ENCODE results near the gene ZNF483.
A peak's percentile ranks its signal among the peaks of the same experiment; 100 is the strongest.
"Not testable (repeated sequence)": the region's sequence is repeated elsewhere in the genome, so short reads cannot be mapped to it uniquely, and the experiment has no call there.

ZNF483 gene

DNA sequence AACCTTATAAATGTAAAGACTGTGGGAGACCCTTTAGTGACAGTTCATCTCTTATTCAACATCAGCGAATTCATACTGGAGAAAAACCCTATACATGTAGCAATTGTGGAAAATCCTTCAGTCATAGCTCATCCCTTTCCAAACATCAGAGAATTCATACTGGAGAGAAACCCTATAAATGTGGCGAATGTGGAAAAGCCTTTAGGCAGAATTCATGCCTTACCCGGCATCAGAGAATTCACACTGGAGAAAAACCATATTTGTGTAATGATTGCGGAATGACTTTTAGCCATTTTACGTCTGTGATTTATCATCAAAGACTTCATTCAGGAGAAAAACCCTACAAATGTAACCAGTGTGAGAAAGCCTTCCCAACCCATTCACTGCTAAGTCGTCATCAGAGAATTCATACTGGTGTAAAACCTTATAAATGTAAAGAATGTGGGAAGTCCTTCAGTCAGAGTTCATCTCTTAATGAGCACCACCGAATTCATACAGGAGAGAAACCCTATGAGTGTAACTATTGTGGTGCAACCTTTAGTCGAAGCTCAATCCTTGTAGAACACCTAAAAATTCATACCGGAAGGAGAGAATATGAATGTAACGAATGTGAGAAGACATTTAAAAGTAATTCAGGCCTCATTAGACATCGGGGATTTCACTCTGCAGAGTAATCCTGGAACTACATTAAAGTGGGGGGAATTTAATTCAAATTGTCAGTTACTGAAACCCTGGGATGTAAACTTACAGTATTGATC lies 17.7 kb downstream of the ZNF483 start:
- DNase-seq (ENCODE audit: low spot score), result no peak

- no peak for DNase-seq (ENCODE audit: low spot score)
Observed at GRCh38 chr9:111548623-111549022, 23.6 kb downstream of the ZNF483 start.

DNA sequence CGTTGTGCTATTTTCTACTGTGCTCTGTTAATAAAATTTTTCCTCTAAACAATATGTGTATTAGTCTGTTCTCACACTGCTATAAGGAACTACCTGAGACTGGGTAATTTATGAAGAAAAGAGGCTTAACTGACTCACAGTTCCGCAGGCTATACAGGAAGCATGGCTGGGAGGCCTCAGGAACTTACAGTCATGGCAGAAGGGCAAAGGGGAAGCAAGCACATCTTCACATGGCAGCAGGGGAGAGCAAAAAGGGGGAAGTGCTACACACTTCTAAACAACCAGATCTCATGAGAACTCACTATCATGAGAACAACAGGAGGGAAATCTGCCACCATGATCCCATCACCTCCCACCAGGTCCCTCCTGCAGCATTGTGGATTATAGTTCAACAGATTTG lies 30.4 kb downstream of the ZNF483 start:
- not testable (repeated sequence) for DNase-seq (ENCODE audit: low spot score)

DNA sequence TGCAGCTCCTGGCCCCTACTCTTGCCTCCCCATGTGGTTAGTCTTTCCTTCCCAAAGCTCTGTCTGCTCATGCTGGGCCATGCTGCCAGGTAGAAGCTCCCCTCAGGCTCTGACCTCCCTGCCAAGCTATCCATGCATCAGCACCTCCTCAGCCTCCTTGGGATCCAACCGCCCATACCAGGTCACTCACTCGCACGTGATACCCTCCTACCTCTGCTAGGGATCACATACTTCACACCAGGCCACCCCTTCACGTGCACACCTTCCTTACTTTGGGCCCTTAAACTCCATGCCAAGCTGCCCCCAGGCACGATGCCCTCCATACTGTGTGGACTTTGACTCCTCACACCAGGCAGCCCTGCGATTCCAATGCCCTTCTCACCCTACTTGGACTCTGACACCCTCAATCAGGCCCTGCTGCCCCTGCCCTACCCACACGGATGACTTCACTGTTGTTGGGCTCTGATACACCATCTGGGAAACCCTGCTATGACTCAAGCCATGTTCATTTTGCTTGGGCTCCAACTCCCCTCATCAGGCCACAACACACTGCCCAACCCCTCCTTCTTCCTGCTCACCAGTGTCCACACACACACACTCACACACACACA lies 34.1 kb downstream of the ZNF483 start:
- no peak for DNase-seq (ENCODE audit: low spot score)

DNA sequence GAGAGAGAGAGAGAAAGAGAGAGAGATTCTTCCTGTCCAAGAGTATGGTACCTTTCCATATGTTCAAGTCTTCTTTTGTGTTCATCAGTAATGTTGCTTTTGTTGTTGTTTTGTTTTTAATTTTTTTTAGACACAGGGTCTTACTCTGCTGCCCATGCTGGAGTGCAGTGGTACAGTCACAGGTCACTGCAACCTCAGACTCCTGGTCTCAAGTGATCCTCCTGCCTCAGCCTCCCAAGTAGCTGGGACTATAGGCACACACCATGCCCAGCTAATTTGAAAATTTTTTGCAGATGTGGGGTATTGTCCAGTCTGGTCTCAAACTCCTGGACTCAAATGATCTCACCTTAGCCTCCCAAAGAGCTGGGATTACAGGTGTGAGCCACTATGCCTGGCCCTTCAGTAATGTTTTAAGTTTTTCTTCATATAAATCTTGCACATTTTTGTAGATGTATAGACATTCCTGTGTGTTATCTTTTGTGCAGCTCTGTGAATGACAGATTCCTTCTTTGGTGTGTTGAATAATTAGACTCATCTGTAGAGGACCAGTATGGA lies 36.3 kb downstream of the ZNF483 start:
- no peak for DNase-seq (ENCODE audit: low spot score)

- DNase-seq (ENCODE audit: low spot score), result no peak
Observed at GRCh38 chr9:111566234-111566633, 41.3 kb downstream of the ZNF483 start.

- DNase-seq (ENCODE audit: low spot score), result not testable (repeated sequence)
Observed at GRCh38 chr9:111568127-111568526, 43.1 kb downstream of the ZNF483 start.

DNA sequence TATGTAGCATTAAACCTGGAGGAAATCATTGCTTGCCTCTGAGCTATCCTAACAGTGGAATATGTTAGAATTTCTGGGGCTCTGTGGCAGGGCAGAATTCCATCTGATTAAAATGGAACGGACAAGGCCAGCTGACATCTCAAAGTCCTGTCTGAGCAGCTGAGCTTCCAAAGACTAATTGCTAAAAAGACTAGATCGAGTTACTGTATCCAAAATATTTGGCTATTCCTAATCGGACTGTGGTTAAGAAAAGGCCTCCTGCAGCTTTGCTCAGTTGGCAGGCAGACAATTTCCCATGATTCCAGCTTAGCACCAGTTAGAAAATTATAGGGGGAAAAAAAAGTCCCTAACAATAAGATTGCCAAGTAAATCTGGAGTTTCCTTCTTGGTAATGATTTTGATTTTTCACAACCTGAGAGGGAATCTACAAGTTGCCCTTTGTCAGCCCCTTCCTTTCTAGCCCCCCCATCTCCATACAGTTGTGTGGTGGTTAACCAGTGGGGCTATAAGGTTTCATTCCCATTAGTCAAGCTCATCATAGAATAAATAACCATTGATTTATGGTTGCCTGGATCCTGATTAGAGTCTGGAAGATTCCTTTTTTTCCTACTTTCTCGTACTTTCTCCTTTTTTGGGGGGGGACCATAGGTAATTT lies 48.1 kb downstream of the ZNF483 start:
- DNase-seq (ENCODE audit: low spot score), result no peak

DNA sequence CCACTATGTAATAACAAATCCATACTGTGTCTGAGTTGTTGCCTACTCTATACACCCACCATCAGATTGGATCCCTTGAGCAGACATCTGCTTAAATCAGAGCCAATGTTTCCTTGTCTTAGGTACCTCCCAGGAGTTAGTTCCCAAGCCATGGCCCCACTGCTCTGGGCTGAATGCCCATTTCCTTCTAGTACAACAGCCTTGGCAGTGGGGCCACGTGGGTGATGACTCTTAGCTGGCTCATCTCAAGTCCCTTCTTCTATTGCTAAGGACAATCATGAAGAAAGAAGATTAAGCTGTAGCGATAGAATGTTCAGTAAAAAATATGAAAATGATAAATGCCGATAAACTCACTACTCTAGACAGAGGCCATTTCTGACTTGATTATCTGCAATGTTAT lies 57.9 kb downstream of the ZNF483 start:
- no peak for DNase-seq (ENCODE audit: low spot score)

GRCh38 chr9:111586378-111586777 lies 61.4 kb downstream of the ZNF483 start:
- DNase-seq (ENCODE audit: low spot score), result no peak

- DNase-seq (ENCODE audit: low spot score), result no peak
Observed at GRCh38 chr9:111588846-111589245, 63.9 kb downstream of the ZNF483 start.

DNA sequence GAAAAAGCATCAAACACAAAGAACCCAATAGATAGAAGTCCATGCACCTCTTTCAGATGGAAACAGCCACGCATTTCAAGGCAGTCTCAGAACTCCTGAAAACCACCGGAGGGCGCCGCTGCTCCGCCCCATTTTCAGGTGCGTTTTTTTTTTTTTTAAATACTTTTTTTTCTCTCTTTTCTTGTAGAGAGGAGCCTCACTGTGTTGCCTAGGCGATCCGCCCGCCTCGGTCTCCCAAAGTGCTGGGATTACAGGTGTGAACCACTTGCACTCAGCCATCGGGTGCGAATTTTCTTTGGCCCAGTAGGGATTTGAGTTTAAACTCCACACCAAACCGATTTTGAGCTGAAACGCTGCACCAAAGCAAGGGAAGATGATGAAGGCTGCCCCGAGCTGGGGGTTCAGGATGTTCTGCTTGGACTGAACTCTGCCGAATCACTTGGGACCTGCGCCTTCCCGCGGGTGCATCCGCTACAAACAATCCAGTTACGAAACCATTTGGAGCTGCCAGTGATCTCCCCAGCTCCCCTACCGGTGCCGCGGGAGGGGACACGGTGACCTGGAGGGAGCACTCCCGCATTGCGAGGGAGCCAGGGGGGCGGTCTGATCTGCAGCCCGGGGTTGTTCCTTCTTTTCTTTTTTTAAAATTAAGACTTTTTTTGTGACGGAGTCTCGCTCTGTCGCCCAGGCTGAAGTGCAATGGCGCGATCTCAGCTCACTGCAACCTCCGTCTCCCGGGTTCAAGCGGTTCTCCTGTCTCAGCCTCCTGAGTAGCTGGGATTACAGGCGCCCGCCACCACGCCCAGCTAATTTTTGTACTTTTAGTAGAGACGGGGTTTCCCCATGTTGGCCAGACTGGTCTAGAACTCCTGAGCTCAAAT lies 73.1 kb downstream of the ZNF483 start:
- DNase-seq (ENCODE audit: low spot score), result peak; percentile 80

DNA sequence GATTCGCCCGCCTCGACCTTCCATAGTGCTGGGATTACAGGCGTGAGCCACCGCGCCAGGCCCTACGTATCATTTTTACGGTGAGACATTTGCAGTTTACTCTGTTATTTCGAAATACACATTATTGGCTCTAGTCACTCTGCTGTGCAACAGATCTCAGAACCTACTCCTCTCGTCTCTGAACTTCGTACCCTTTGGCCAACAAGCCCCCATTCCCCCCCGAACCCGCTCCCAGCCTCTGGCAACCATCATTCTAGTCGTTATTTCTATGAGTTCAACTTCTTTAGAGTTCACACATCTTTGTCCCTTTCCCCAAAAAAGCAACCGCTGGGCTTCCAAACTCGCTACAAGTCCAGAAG lies 73.7 kb downstream of the ZNF483 start:
- DNase-seq (ENCODE audit: low spot score), result no peak

DNA sequence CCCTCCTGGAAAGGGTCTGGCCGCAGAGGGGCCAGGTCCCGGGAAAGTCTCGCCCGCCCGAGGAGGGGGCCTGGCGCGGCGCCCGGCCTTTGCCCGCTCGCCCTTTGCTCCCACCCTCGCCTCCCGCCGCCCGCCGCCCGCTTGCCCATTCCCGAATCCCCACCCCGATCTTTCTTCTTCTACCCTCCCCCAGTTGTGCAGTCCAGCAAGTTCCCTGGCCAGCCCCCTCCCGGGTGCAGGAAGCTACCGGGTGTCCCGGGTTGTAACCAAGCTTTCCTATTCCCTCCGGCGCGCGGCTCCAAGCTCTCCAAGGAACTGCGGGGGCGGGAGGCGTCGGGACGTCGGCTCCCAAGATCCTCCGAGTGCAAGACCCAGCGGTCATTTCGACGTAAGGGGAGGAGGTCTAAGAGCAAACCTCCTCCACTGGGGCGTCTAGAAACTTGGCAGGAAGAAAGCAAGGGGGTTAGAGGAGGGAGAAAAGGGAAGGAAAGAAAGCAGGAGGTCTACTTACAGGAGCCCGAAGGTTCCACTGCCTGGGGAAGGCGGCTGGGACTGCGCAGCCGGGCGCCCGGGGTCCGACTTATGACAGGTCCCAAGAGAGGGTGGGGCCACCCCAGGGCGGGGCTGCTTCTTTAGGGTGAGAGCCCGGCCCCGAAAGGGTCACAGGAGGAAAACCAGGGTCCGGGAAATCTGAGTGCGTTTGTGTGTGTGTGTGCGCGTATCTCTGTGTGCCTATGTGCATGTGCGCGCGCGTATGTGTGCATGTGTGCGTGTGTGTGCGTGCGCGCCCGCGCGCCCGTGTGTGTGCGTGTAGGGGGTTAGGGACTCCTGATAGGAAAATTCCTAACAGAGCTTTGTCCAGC lies 74.3 kb downstream of the ZNF483 start, which contains the start of gene PTGR1:
TSS of gene PTGR1 (minus strand) at position 556 of the 863 bp plus-strand sequence. CDS start 2,225 bp downstream, outside the sequence.
- DNase-seq (ENCODE audit: low spot score), result peak; percentile 88

DNA sequence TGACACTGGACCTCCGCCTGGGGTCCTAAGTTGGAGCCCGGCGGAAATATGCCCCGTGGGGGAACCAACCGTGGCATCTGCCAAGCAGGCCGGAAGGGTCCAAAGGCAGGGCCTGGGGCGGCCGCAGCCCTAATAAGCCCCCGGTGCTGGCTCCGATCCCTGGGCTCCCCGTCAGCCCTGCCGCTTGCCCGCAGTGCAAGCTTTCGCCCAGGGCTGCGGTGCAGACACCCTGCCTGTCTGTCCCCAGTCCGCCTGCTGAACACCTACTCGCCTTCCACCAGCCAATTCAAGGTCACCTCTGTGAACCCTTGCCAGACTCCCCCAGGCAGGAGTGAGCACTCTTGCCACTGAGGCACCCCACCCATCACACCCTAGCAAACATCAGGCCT lies 75.0 kb downstream of the ZNF483 start:
- no peak for DNase-seq (ENCODE audit: low spot score)

GRCh38 chr9:111601237-111602018 lies 76.4 kb downstream of the ZNF483 start:
- no peak for DNase-seq (ENCODE audit: low spot score)

GRCh38 chr9:111603041-111603440 lies 78.1 kb downstream of the ZNF483 start:
- DNase-seq (ENCODE audit: low spot score), result no peak

GRCh38 chr9:111604054-111604615 lies 79.2 kb downstream of the ZNF483 start:
- DNase-seq (ENCODE audit: low spot score), result no peak

DNA sequence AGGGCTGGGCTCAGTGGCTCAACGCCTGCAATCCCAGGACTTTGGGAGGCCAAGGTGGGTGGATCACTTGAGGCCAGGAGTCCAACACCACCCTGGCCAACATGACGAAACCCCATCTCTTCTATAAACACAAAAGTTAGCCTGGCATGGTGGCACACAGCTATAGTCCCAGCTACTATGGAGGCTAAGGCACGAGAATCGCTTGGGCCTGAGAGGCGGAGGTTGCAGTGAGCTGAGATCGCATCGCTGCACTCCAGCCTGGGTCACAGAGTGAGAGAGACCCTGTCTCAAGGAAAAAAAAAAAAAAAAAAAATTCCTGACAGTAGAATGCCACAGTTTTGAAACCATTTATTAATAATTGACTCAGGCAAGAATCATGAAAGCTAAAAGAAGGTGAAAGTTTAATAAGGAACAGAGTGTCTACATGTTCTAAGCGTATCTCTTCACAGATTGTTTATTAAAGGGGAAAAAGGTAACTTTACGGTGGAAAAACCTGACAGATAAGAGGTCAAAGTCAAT lies 80.1 kb downstream of the ZNF483 start:
- DNase-seq (ENCODE audit: low spot score), result no peak

- DNase-seq (ENCODE audit: low spot score), result no peak
Observed at GRCh38 chr9:111610149-111610548, 85.2 kb downstream of the ZNF483 start.

Data from iPS-NIHi11 (cell line).